ENCODE measurements around the gene CCDC81. TPM values are rescaled to one million over a fixed set of nuclear protein-coding genes. Genes with fewer than 3 reads are reported as not detected.
A peak's percentile ranks its signal among the peaks of the same experiment; 100 is the strongest.

CCDC81 gene
- total RNA-seq, 1 experiment from 2014 or later = 0.11 TPM

- Histone ChIP-seq H3F3A (ENCODE audit: low read length, unreplicated experiment) (no peaks in the 10 kb centered on the region), H3K9me2 (replicated peaks; ENCODE audit: low read length) (no peaks in the 10 kb centered on the region), H3K4me2 (ENCODE audit: low read length) (no peak overlapping the region), H3K36me3 (ENCODE audit: low read depth, low read length) (no peaks in the 10 kb centered on the region), H4K20me1 (ENCODE audit: low read length) (no peaks in the 10 kb centered on the region), H2AFZ (ENCODE audit: low read length) (no peak overlapping the region), H3K9me3 (ENCODE audit: low read length) (no peaks in the 10 kb centered on the region), H3K9ac (ENCODE audit: low read length) (no peak overlapping the region), H3K27ac (ENCODE audit: low read length) (no peak overlapping the region), H3K4me1 (ENCODE audit: insufficient read depth, low read length) (peaks cover 22% of the 10 kb centered on the region), H3K27me3 (ENCODE audit: low read length) (no peaks in the 10 kb centered on the region), H3K4me3 (ENCODE audit: low read length) (no peak overlapping the region), H3K79me2 (ENCODE audit: low read length) (no peaks in the 10 kb centered on the region)
- no peak for TF ChIP-seq CTCF (conservative IDR thresholded peaks at IDR 0.05; ENCODE audit: low read depth, low read length)
- no peak for TF ChIP-seq EZH2 (IDR thresholded peaks at IDR 0.05; ENCODE audit: low read length, unreplicated experiment)
- no peak for TF ChIP-seq EZH2phosphoT487 (IDR thresholded peaks at IDR 0.05; ENCODE audit: borderline replicate concordance, low read length)
- DNase-seq (peak; percentile 14), ATAC-seq (no peak)
- BruUV-seq (replicated peaks) = no TSS peak
- POLR2A ChIA-PET (ENCODE audit: unreplicated experiment) = no interaction called here
- intact Hi-C loops (cut with micrococcal nuclease) = loop anchor here (10.0 kb wide), 1 partner anchor 205 kb away; the partner anchor contains the start of gene ME3
- CTCF ChIA-PET = no interaction called here
Observed at GRCh38 chr11:86469491-86470388, 95.1 kb downstream of the CCDC81 start.

Other genes with a start within 250 kb of the CCDC81 start
- gene EED, start 130.1 kb upstream of the CCDC81 start, total RNA-seq (2014; rRNA removed) = 17.6 and 19.4 TPM in 2 replicates
- gene HIKESHI, start 72.6 kb upstream of the CCDC81 start, total RNA-seq (2014; rRNA removed) = 13.1 and 16.0 TPM in 2 replicates